NOMO-1 treated with DMSO at 0.1 percent for 48 hours (cell line): ENCODE results near the gene CFAP99.
"Not testable (repeated sequence)": the region's sequence is repeated elsewhere in the genome, so short reads cannot be mapped to it uniquely, and the experiment has no call there.

ENCODE experiments used
- DNase-seq: peaks from one replicate; lab custom pipeline; 2025; ENCODE audit not compliant: unreplicated experiment; lab: John Stamatoyannopoulos, UW

The CFAP99 gene

GRCh38 chr4:2418650-2419571 is at the start of gene CFAP99:
TSS of gene CFAP99 (plus strand) at chr4:2418955.
- DNase-seq, result peak; percentile 92

GRCh38 chr4:2370597-2371320 is 48.0 kb upstream of the CFAP99 start:
- DNase-seq, result no peak

GRCh38 chr4:2371765-2372487 is 46.8 kb upstream of the CFAP99 start:
- DNase-seq, result no peak

- DNase-seq, result no peak
Measured at GRCh38 chr4:2372488-2373030, 46.2 kb upstream of the CFAP99 start.

GRCh38 chr4:2373532-2373931 is 45.2 kb upstream of the CFAP99 start:
- no peak for DNase-seq

GRCh38 chr4:2375427-2375826 is 43.3 kb upstream of the CFAP99 start:
- DNase-seq, result no peak

- no peak for DNase-seq
Measured at GRCh38 chr4:2377241-2377640, 41.5 kb upstream of the CFAP99 start.

GRCh38 chr4:2378401-2378800 is 40.4 kb upstream of the CFAP99 start:
- no peak for DNase-seq

GRCh38 chr4:2378898-2379297 is 39.9 kb upstream of the CFAP99 start:
- no peak for DNase-seq

- DNase-seq, result not testable (repeated sequence)
Measured at GRCh38 chr4:2380589-2380988, 38.2 kb upstream of the CFAP99 start.

GRCh38 chr4:2382769-2383202 is 36.0 kb upstream of the CFAP99 start:
- not testable (repeated sequence) for DNase-seq

GRCh38 chr4:2383220-2383631 is 35.5 kb upstream of the CFAP99 start:
- DNase-seq, result not testable (repeated sequence)

GRCh38 chr4:2383760-2384159 is 35.0 kb upstream of the CFAP99 start:
- no peak for DNase-seq

GRCh38 chr4:2384245-2384644 is 34.5 kb upstream of the CFAP99 start:
- no peak for DNase-seq

GRCh38 chr4:2385516-2385915 is 33.2 kb upstream of the CFAP99 start:
- no peak for DNase-seq

GRCh38 chr4:2386717-2387116 is 32.0 kb upstream of the CFAP99 start:
- no peak for DNase-seq

- DNase-seq, result no peak
Measured at GRCh38 chr4:2387218-2387617, 31.5 kb upstream of the CFAP99 start.

GRCh38 chr4:2387829-2388228 is 30.9 kb upstream of the CFAP99 start:
- no peak for DNase-seq

GRCh38 chr4:2388429-2389182 is 30.1 kb upstream of the CFAP99 start:
- DNase-seq, result no peak

- no peak for DNase-seq
Measured at GRCh38 chr4:2389691-2390090, 29.1 kb upstream of the CFAP99 start.
